ENCODE results near the gene KATNAL2.

GRCh38 chr18:47150824-47151366 lies 233.5 kb downstream of the KATNAL2 start:
- no peak for TF ChIP-seq POLR2AphosphoS5 (IDR thresholded peaks at IDR 0.05; ENCODE audit: low read depth, low read length)
- no peak for TF ChIP-seq POLR2A (IDR thresholded peaks at IDR 0.05; ENCODE audit: low read depth, low read length)
